Measurements from ENCODE around the gene FAIM.

DNA sequence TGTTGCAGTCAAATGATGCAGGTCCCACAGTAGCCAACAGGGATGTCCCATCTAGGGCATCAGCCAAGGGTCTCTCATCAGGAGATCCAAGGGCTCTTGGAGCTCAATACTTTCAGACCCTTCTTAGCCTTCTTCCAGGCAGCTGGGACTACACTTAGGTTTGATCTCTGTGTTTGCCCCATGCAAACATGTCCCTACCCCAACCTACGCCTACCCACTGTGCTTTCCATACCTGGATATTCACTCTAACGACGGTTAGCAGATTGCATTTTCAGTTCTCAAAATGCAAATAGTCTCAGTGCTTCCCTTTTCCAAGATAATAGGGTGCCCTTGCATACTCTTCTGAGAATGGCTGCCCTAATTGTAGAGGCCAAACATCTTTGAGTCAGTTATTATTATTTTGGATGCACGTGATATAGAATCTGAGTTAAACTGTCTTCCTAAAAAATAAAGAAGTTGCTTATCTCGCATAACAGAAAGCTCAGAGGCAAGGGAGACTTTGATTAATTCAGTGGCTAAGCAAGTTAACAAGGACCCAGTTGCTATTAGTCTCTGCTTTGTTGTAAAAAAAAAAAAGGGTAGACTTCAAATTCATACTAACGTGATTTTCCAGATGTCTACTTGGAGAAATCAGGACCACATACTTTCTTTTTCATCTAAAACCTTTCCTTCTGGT is 13.5 kb upstream of the FAIM start:
- TF ChIP-seq, protein P1, sequence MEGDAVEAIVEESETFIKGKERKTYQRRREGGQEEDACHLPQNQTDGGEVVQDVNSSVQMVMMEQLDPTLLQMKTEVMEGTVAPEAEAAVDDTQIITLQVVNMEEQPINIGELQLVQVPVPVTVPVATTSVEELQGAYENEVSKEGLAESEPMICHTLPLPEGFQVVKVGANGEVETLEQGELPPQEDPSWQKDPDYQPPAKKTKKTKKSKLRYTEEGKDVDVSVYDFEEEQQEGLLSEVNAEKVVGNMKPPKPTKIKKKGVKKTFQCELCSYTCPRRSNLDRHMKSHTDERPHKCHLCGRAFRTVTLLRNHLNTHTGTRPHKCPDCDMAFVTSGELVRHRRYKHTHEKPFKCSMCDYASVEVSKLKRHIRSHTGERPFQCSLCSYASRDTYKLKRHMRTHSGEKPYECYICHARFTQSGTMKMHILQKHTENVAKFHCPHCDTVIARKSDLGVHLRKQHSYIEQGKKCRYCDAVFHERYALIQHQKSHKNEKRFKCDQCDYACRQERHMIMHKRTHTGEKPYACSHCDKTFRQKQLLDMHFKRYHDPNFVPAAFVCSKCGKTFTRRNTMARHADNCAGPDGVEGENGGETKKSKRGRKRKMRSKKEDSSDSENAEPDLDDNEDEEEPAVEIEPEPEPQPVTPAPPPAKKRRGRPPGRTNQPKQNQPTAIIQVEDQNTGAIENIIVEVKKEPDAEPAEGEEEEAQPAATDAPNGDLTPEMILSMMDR (IDR thresholded peaks at IDR 0.05; ENCODE audit: low read length), result no peak
- TF ChIP-seq EZH2phosphoT487 (IDR thresholded peaks at IDR 0.05; ENCODE audit: low read length), result no peak
- TF ChIP-seq EZH2 (optimal IDR thresholded peaks at IDR 0.05; ENCODE audit: low read depth, low read length), result no peak

Measured in MM.1S (cell line).